DMS 273 (cell line): Measurements from ENCODE around the gene ASGR2.

ENCODE experiments used
- DNase-seq: peaks from one replicate; lab custom pipeline; 2025; ENCODE audit not compliant: unreplicated experiment; lab: John Stamatoyannopoulos, UW

Gene ASGR2

GRCh38 chr17:7064261-7064660 lies 50.4 kb downstream of the ASGR2 start:
- DNase-seq = peak; percentile 74

GRCh38 chr17:7063518-7064094 lies 51.0 kb downstream of the ASGR2 start:
- peak; percentile 53 for DNase-seq

- DNase-seq = no peak
Observed at GRCh38 chr17:7060165-7060891, 54.3 kb downstream of the ASGR2 start.

- no peak for DNase-seq
Observed at GRCh38 chr17:7058831-7059447, 55.7 kb downstream of the ASGR2 start.

- no peak for DNase-seq
Observed at GRCh38 chr17:7056386-7056785, 58.2 kb downstream of the ASGR2 start.
